Iris pigment epithelial cell (primary cell): ENCODE data around the gene DNTT.

Experiments used
- DNase-seq: peaks from one replicate; pipeline ENCODE4 v3.0.0-alpha.2; 2011; ENCODE audit warnings: low read depth

The DNTT gene

GRCh38 chr10:96345222-96345621 lies 41.0 kb downstream of the DNTT start:
- no peak for DNase-seq

- DNase-seq, result no peak
Measured at GRCh38 chr10:96346295-96346694, 42.1 kb downstream of the DNTT start.

- no peak for DNase-seq
Measured at GRCh38 chr10:96352027-96352426, 47.8 kb downstream of the DNTT start.

GRCh38 chr10:96352582-96352981 lies 48.3 kb downstream of the DNTT start:
- DNase-seq, result no peak

GRCh38 chr10:96357038-96357620 lies 52.9 kb downstream of the DNTT start:
- DNase-seq, result no peak

GRCh38 chr10:96358851-96359540 lies 54.8 kb downstream of the DNTT start, which contains the start of gene OPALIN:
TSS of gene OPALIN (minus strand) at chr10:96359002. CDS start at chr10:96358896, 106 bp downstream.
- no peak for DNase-seq

- DNase-seq, result no peak
Measured at GRCh38 chr10:96359616-96360015, 55.4 kb downstream of the DNTT start.

- DNase-seq, result no peak
Measured at GRCh38 chr10:96360331-96360730, 56.1 kb downstream of the DNTT start.

GRCh38 chr10:96360766-96361165 lies 56.5 kb downstream of the DNTT start:
- DNase-seq, result no peak

GRCh38 chr10:96365571-96365970 lies 61.3 kb downstream of the DNTT start:
- no peak for DNase-seq

GRCh38 chr10:96366508-96366907 lies 62.3 kb downstream of the DNTT start:
- DNase-seq, result peak; percentile 52

GRCh38 chr10:96367470-96367869 lies 63.2 kb downstream of the DNTT start:
- DNase-seq, result no peak

GRCh38 chr10:96368971-96369370 lies 64.7 kb downstream of the DNTT start:
- no peak for DNase-seq

- DNase-seq, result no peak
Measured at GRCh38 chr10:96369890-96370583, 65.8 kb downstream of the DNTT start.

- peak; percentile 29 for DNase-seq
Measured at GRCh38 chr10:96370584-96371157, 66.4 kb downstream of the DNTT start.

GRCh38 chr10:96371356-96371755 lies 67.1 kb downstream of the DNTT start:
- no peak for DNase-seq

GRCh38 chr10:96374004-96374403 lies 69.8 kb downstream of the DNTT start:
- DNase-seq, result no peak

GRCh38 chr10:96374639-96374984 lies 70.4 kb downstream of the DNTT start:
- DNase-seq, result no peak

- peak; percentile 84 for DNase-seq
Measured at GRCh38 chr10:96374985-96375830, 71.0 kb downstream of the DNTT start.

- no peak for DNase-seq
Measured at GRCh38 chr10:96376483-96376882, 72.2 kb downstream of the DNTT start.

GRCh38 chr10:96377816-96378294 lies 73.6 kb downstream of the DNTT start:
- peak; percentile 51 for DNase-seq

GRCh38 chr10:96378741-96379140 lies 74.5 kb downstream of the DNTT start:
- no peak for DNase-seq
